Activated CD8-positive, alpha-beta memory T cell treated with anti-CD3 and anti-CD28 coated beads, Interleukin-2, amount 50 U/mL, for 48 hours (primary cell): ENCODE results near the gene PTGDS.
A peak's percentile ranks its signal among the peaks of the same experiment; 100 is the strongest.
"Not testable (repeated sequence)": the region's sequence is repeated elsewhere in the genome, so short reads cannot be mapped to it uniquely, and the experiment has no call there.

Experiments used
- DNase-seq: peaks from one replicate; pipeline ENCODE4 v3.0.0-alpha.2; 2020

PTGDS gene

GRCh38 chr9:136992819-136993369, 15.6 kb downstream of the PTGDS start:
- DNase-seq = no peak

- no peak for DNase-seq
These were observed 17.0 kb downstream of the PTGDS start for GRCh38 chr9:136994180-136994887.

DNA sequence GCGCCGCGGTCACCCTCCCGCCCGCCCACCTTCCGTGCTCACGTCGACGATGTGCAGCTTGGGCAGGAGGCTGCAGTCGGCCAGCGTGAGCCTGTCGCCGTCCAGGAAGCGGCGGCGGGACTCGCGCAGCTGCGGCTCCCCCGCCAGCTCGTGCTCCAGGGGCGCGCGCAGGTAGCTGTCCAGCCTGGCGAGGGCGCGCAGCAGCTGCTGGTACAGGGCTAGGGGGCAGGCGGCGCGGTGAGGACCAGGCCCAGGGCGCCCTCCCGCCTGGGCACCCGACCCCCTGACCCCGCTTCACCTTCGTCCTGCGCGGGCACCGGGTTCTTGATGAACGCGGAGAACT, 17.6 kb downstream of the PTGDS start:
- no peak for DNase-seq

GRCh38 chr9:136995362-136995761, 18.1 kb downstream of the PTGDS start:
- DNase-seq = no peak

- DNase-seq = no peak
These were observed 18.5 kb downstream of the PTGDS start for GRCh38 chr9:136995772-136996311.

DNA sequence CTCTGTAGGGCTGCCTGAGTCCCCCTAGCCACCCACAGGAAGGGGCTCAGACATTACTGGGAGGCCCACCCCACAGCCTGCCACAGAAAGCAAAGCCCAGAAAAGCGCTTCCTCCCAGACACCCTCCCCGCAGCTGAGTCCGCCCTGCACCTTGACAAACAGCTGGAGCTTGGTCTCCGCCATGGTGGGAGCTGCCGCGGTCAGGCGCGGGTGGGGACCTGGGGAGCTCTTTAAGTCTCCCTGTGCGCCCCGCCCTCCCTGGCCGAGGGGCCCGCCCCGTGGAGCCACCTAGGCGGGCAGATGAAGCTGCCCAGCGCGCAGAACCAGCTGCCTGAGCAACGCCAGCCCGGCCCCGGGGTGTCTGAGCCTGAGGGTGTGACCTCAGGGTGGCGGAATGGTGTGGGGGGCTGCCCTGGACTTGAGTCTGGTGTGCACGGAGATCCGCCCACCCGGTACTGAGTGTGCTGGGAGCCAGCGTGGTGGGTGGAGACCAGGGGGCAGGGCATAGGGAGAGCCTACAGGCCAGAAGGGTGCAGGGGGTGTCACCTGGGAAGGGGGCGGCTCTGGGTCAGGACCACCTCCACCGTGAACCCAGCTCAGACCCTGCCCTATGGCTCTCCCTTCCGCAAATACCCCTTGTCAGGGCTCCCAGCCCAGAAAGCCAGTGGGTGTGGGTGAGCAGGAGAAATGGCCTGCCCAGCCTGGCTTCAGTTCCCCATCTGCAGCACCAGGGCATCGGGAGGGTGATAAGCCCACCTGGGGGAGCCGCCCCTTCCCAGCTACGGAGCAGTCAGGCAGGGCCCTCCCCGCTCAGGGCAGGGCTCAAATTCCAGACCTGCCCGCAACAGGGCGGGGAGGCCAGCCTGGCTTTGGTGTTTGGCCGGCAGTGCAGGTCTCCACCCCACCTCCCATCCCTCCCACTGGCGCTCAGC, 19.3 kb downstream of the PTGDS start, which contains the start of gene CLIC3:
Gene CLIC3 (minus strand): TSS at position 208 of the 932 bp plus-strand sequence. CDS start 25 bp downstream, at position 183.
- peak; percentile 73 for DNase-seq

- DNase-seq = no peak
These were observed 20.1 kb downstream of the PTGDS start for GRCh38 chr9:136997371-136997770.

DNA sequence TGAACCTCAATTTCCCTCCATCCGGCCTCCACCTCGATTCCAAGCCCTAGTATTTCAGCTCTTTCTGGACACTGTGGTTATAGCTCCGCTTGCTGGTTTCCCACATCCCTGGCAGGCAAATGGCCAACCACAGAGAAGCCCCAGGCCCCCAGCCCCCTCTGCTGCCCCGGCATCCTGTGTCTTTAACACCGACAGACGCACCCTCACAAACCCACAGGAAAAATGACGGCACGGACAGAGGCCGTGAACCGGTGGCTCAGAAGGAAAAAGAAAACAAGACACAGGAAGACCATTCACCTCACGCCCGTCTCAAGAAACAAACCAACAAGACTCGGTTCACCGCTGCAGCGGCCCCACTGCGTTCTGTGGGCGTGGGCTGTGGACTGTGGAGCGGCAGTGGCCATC, 20.5 kb downstream of the PTGDS start:
- DNase-seq = no peak

GRCh38 chr9:137000177-137000930, 23.1 kb downstream of the PTGDS start:
- DNase-seq = peak; percentile 76

- DNase-seq = no peak
These were observed 24.7 kb downstream of the PTGDS start for GRCh38 chr9:137001857-137002645.

DNA sequence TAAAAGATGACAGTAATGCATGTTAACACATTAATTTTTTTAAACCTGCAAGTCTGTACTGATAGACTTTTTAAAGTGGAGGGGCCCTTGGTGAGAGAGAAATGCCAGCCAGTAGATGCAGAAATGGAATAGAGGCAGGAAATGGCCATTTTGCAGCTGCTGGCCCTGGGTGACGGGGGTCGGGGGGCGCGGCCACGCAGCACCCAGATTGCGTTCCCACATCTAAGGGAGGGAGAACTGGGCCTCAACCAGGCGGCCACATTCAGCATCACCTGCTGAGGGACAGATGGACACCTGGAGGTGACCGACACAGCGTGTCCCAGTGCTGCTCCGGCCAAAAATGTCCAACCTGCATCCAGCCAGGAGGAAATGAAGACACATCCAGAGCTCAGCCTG, 25.3 kb downstream of the PTGDS start:
- DNase-seq = no peak

- not testable (repeated sequence) for DNase-seq
These were observed 27.0 kb downstream of the PTGDS start for GRCh38 chr9:137004285-137004684.

DNA sequence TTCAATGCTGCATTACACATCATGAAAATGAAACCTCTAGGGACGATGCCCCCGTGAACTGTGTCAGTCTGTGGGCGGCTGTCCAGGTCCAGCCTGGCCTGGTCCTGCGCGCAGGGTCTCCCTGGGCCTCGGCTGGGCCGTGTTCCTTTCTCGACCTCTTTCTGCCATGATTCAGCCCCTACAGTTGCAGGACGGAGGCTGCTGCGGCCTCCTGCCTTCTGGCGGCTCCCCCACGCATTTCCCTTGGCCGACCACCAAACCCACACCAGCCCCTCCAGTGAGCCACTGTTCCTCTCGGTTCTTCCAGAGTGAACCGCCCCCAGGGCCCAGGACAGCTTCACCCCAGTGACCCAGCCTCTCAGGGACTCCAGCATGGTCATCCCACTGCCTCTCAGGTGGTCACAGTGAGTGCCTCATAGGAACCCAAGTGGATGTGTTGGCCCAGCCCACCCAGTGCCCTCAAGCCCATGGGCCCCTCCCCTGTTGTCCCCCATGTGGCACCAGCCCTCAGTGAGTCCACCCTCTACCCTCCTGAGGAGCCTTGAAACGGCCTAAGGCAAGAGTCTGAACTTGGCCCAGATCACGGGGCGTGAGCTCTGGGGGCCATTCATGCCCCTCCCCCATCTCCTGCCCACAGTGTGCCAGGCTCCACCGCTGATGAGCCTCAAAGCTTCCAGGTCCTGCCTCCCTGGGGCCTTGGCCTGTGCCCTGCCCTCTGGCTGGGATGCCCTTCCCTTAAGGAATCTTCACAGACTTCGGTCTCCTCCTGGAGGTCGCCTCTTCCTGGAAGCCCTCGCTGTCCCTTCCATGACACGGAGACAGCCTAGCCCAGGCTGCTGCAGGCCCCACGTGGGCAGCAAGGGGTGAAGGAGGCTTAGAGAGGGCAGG, 29.1 kb downstream of the PTGDS start:
- DNase-seq = no peak

GRCh38 chr9:137007108-137007815, 30.0 kb downstream of the PTGDS start:
- no peak for DNase-seq

GRCh38 chr9:137007816-137008270, 30.5 kb downstream of the PTGDS start:
- DNase-seq = no peak

GRCh38 chr9:137008312-137008711, 31.0 kb downstream of the PTGDS start:
- no peak for DNase-seq

- DNase-seq = no peak
These were observed 31.9 kb downstream of the PTGDS start for GRCh38 chr9:137009217-137009616.

GRCh38 chr9:137009938-137010732, 32.8 kb downstream of the PTGDS start:
- no peak for DNase-seq

DNA sequence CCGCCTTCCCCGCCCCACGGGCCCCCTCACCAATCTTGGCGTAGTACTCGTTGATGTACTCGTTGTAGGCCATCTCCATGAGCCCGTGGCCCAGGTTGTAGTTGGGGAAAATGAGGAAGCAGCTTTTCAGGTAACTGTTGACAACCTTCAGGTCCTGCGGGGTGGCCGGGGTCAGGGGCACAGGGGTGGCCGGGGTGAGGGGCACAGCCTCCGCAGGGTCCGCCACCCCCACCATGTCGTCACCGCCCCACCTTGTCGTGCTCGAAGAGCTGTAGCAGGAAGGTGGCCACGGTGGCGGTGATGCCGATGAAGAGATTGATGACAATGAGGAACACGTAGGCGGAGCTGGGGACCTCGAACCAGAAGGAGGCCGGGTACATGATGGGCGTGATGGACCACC, 33.9 kb downstream of the PTGDS start:
- DNase-seq = no peak
